Left forelimb (tissue), 1 donor: Measurements from ENCODE around the gene ACOT9.
"Not testable (repeated sequence)": the region's sequence is repeated elsewhere in the genome, so short reads cannot be mapped to it uniquely, and the experiment has no call there.

Source experiments
- DNase-seq: peaks from one replicate; pipeline ENCODE4 v3.0.0-alpha.2; 2018; ENCODE audit warnings: low spot score

Gene ACOT9

GRCh38 chrX:23692166-23692565 is 50.9 kb downstream of the ACOT9 start:
- no peak for DNase-seq

GRCh38 chrX:23676486-23676885 is 66.6 kb downstream of the ACOT9 start:
- DNase-seq = not testable (repeated sequence)

DNA sequence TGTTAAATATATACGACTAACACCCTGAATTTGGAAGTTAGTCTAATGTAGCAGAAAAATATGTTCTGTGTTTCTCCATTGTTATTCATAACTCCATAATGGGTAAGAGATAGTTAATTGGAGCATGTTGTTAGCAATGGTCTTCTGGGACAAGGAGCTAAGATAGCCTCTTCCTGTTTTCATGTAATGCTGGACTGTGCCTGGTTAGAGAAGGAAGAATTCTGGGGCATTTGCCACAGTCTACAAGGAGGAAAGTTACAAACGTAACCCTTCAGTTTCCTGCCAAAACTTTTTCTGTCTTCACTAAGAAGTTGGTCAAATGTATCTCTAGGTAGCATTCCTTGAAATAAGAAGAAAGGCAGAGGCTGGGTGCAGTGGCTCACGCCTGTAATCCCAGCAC is 70.0 kb downstream of the ACOT9 start:
- no peak for DNase-seq

DNA sequence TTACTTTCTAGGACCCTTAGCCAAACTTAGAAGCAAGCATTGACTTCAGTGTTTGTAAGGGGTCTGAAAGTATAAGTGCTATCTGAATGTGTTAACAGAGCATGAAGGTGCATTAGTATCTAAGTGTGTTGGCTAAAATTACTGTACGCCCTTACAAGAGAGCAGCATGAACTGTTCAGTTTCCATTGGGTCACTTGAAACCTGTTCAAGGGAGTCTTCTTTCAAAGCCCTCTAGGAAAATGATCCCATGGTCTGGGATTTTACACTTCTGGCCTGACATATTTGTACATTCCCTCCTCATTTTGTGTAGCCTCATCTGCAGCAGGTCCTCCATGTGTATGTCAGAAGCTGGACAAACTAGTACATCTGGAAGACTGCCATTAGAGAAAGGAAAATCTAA is 72.5 kb downstream of the ACOT9 start:
- DNase-seq = no peak

GRCh38 chrX:23668335-23668734 is 74.7 kb downstream of the ACOT9 start:
- no peak for DNase-seq

- DNase-seq = peak; percentile 91
Measured at GRCh38 chrX:23667239-23668177, 75.6 kb downstream of the ACOT9 start, which contains the start of gene PRDX4. Gene PRDX4 (plus strand): TSS chrX:23667493. CDS start chrX:23667571, 78 bp downstream.

DNA sequence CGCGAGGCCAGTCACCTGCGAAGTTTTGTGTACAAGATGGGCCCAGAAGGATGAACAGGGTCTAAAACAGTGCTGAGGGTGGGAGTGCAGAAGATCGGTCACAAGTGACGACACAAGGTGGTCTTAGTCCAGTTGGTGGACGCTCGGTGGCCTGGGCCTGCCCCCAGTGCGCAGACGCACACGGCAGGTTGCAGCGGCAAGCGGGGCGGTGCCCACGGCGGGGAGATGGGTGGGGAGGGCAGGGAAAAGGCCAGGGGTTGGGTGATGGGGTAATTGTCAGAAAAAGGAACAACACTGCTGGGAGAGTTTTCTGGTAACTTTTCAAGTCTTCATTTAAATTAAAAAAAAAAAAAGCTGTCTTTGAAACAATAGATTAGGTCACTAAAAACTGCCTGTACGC is 76.8 kb downstream of the ACOT9 start:
- no peak for DNase-seq

- no peak for DNase-seq
Measured at GRCh38 chrX:23664496-23664895, 78.6 kb downstream of the ACOT9 start.

- no peak for DNase-seq
Measured at GRCh38 chrX:23662853-23663252, 80.2 kb downstream of the ACOT9 start.

- DNase-seq = no peak
Measured at GRCh38 chrX:23662187-23662586, 80.9 kb downstream of the ACOT9 start.

DNA sequence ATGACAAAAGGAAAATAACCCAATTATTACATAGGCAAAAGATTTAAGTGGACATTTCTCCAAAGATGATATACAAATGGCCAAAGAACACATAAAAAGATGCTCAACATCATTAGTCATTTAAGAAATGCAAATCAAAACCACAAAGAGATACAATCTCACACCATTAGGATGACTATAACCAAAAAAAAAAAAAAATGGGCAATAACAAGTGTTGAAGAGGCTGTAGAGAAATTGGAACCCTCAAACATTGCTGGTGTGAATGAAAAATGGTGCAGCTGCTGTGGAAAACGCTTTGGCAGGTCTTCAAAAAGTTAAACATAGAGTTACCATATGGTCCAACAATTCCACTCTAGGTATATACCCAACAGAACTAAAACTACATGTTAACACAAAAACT is 81.4 kb downstream of the ACOT9 start:
- no peak for DNase-seq

DNA sequence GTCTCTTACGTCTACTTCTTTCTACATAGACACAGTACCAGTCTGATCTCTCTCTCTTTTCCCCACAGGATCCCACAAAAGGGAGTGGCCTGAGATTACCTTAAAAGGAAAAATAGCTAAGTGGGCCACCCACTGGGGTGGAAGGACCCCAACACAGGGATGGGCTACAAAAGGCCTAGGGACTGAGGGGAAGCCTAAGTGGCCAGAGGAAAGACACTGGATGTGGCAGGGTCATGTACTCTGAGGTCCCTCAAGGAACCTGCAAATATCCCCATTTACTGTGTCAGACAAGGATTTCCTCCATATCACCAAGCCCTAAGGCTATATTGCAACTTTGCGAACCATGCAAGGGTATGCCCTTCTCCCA is 82.3 kb downstream of the ACOT9 start:
- no peak for DNase-seq

- DNase-seq = not testable (repeated sequence)
Measured at GRCh38 chrX:23660083-23660765, 82.9 kb downstream of the ACOT9 start.

GRCh38 chrX:23659339-23659738 is 83.7 kb downstream of the ACOT9 start:
- DNase-seq = no peak

- no peak for DNase-seq
Measured at GRCh38 chrX:23656684-23657083, 86.4 kb downstream of the ACOT9 start.

- no peak for DNase-seq
Measured at GRCh38 chrX:23656091-23656490, 87.0 kb downstream of the ACOT9 start.
